Activated CD4-positive, alpha-beta T cell treated with anti-CD3 and anti-CD28 coated beads, Interleukin-2, amount 50 U/mL, for 16 hours (primary cell): Measurements from ENCODE around the gene IGSF21.
"Not testable (repeated sequence)": the region's sequence is repeated elsewhere in the genome, so short reads cannot be mapped to it uniquely, and the experiment has no call there.

Experiments used
- DNase-seq: peaks from one replicate; pipeline ENCODE4 v3.0.0-alpha.2; 2020

Gene IGSF21

DNA sequence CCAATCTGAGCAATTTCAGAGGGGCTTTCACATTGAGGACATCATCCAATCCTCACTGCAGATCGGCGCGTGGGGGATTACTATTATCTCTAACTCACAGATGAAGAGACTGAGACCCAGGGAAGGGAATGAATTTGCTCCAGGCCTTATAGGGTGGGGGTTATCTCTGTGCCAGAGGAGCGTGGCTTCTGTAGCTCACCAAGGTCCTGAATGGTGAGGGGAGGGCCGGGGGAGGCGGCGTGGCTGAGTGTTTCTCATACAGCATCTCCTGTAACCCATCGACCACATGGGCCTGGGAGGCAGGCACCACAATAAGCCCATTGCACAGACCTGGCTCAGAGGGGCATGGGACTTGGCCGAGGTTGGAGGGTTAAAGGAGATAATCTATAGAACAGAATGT lies 230.2 kb downstream of the IGSF21 start:
- no peak for DNase-seq

DNA sequence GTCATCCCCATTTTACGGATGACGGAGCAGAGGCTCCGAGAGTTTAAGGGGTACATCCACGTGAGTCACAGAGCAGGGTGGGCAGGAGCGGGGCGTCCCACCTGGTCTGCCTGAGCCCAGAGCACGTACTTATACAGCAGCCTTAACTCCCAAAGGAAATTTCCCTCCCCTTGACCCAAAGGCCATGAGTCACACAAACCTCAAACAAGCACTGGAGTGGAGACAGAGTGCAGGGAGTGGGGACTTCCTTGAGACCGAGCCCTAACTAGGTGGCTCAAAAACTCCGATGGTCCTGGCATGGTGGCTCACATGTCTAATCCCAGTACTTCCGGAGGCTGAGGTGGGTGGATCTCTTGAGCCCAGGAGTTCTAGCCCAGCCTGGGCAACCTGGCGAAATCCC lies 231.6 kb downstream of the IGSF21 start:
- DNase-seq, result no peak

DNA sequence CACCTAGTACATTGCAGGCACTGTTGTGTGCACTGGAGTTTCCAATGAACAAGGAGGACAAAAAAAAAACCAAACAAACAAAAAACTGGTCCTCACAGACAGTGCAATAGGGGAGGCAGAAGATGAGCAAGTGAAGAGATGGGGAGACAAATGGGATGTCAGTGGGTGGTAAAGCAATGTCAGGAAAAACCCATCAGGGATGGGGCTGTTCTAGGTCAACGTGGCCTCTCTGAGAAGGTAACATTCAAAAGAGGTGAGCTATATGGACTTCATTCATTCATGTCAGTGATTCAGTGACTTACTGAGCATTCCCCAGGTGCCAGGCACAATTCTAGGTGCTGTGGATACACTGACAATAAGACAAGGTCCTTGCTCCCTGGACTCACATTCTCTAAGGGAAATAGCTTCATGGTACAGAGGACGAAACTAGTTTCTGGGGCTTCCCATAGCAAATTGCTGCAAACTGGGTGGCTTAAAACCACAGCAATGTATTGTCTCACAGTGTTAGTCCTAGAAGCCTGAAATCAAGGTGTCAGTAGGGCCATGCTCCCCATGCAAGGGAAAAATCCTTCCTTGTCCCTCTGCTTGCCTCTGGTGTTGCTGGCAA lies 232.7 kb downstream of the IGSF21 start:
- DNase-seq, result no peak

DNA sequence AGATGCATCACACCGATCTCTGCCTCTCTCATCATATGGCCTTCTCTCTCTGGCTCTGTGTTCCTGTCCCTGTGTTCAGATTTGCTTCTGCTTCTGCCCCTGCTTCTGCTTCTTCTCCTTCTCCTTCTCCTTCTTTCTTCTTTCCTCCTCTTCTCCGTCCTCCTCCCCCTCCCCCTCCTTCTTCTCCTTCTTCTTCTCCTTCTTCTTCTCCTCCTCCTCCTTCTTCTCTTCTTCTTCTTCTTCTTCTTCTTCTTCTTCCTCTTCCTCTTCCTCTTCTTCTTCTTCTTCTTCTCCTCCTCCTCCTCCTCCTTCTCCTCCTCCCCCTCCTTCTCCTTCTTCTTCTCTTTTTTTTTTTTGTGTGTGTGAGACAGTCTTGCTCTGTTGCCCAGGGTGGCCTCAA lies 233.2 kb downstream of the IGSF21 start:
- no peak for DNase-seq

DNA sequence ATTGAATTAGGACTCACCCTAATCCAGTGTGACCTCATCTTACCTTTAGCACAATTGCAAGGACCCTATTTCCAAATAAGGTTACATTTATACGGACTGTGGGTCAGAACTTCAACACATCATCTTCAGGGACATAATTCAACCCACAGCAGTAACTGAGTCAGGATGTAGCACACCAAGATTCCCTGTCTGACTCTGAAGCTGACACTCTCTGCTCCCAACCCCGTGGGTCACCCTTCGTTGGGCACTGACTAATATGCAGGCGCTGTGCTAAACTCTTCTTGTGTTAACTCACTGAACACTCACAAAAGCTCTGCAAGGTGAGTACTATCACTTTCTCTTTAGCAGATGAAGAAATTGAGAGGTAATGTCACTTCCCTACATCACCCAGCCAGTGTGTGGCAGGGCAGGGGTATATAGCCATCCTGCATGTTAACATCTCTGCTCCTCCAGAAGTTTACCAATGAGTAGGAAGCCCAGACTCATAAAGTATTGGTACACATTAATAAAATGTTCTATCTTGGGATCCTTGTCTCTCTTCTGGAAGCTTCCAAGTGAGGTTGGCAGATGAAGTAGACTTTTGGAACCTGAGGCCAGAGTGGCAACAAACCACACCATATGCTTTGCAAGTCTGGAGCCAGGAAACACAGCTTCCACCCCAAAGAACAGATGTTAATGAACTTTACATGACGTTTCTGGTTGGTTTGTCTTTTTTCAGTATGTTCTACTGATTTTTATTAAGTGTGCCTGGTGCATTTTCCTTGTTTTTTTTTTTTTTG lies 233.9 kb downstream of the IGSF21 start:
- no peak for DNase-seq

DNA sequence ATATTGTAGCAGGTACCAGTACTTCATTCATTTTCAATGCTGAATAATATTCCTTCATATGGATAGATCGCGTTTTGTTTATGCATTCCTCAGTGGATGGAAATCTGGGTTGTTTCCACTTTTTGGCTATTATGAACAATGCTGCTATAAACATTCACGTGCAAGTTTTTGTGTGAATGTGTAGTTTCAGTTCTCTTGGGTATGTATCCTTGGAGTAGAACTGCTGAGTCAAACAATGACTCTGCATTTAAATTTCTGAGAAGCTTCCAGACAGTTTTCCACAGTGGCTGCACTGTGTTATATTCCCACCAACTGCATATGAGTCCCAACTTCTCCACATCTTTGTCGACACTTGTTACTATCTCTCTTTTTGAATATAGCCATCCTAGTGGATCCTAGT lies 235.1 kb downstream of the IGSF21 start:
- DNase-seq, result no peak

DNA sequence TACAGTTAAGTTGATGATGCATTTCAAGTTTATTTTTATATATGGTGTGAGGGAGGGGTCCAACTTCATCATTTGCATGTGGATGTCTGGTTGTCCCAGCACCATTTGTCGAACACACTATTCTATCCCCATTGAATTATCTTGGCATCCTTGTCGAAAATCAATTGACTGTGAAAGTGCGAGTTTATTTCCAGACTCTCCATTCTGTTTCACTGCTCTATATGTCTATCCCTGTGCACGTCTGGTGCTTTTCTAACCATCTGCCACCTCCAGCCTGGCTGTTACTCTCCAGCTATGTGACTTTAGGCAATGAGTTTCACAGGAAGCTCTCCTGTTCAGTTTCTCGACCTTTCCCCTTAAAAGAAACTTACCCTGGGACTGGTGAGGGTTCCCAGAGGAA lies 236.0 kb downstream of the IGSF21 start:
- DNase-seq, result no peak

DNA sequence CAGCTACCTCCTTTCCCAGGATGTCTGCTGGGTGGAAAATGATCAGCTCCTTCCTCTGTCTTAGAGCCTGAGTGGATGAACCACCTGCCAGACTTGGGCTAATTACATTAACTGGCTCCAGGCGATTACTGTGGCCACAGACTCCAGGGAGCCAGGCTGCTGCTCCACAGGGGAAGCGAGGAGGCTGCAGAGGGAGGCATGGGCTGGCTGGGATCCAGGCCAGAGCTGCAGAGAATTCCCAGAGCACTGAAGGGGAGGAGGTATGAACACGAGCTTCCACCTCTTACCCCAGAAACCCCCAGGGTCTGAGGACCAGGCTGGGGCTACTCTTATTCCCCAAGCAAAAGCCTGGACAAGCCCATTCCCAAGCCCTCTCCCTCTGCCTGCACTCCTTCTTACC lies 237.2 kb downstream of the IGSF21 start:
- no peak for DNase-seq

DNA sequence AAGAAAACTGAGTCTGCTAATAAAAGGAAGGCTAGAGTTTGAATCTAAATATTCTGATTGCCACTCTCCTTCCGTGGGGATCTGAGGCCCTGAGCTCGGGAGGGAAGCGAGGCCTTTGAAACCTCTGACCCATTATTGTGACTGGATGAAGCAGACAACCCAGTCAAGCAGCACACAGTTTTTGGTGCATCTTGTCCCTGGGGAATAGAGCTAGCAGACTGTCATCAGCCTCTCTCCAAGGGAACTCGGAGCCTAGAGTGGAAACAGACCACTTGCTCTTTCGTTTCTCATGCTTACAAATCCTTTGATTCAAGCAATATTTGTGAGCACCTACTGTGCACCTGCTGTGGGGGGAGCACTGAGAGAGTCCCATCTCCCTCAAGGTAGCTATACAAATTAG lies 240.0 kb downstream of the IGSF21 start:
- DNase-seq, result no peak

DNA sequence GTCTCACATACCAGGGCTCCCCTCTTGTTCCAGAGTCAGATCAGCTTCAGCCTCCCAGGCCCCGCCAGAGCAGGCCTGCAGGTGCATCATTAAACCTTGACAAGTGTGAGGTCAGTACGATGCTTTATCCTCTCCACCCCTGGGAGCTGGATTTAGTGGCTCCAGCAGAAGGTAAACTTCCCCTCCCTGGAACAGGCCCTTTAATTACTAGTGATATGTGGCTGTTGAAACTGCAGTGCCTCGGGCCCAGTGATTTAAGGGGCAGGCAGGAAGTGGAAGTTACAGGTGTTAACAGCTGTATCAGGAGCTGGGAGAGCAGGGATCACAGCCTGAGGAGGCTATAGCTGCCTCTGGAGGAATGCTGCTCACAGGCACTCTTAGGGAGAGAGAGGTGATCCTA lies 240.8 kb downstream of the IGSF21 start:
- no peak for DNase-seq

DNA sequence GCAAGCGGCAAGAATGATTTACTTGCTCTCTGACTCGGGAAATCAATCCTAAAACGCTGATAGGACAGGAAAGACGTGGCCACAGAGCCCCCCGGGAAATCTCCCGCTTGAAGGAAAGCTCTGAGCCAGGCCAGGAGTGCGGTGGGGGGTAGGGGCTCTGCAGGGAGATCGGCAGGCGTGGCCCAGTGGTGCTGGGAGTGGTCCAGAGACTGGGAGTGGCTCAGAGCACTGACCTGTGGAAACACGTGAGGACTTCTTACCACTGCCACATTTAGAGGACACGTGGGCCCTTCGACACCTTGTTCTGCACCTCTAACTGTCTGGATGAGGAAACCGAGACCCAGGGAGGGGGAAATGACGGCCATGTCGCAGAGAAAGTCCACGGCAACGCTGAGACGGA lies 243.1 kb downstream of the IGSF21 start:
- no peak for DNase-seq

DNA sequence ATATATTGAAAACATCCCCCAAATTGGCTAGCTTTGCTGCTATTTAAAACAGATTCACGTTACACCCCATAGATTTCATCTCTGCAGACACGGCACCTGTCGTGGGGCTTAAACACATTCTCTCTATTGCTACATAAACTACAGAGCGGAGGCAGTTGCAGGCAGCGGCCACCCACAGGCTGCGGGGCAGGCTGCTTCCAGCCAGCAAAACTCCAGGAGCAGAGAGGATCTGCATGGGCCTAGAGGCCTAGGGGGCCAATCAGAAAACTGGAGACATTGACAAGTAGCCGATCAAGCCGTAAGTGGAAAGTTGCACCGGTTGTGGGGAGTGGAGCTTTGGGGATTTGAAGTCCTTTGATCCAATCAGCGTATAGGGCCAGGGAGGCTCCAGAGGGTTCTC lies 244.1 kb downstream of the IGSF21 start:
- DNase-seq, result no peak

DNA sequence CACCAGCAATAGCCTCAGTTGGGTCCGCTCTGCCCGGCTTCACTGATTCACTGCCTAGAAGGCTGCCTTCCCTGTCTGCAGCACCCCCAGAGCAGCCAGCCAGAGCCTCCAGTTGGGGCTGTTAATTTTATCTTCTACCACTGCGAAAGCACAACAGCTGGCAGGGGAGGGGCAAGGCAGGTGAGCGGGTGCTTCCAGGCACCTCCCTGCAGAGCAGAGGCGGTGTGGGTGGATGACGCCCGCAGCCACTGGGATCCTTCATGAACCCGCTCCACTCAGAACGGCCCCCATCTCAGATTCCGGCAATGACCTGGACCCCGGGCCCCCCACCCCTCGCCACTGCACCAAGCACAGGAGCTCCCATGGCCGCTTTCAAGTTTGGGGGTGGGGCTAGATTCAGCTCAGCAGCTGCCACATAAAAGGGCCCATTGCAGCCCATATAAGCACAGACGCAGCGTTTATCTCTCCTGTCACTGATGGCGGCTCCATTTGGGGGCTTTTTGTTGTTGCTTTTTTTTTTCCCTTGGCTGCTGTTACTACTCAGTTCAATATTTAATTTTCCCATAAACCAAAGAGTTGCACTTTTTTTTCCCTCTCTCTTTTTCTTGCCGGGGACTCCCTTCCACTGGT lies 245.2 kb downstream of the IGSF21 start:
- no peak for DNase-seq

DNA sequence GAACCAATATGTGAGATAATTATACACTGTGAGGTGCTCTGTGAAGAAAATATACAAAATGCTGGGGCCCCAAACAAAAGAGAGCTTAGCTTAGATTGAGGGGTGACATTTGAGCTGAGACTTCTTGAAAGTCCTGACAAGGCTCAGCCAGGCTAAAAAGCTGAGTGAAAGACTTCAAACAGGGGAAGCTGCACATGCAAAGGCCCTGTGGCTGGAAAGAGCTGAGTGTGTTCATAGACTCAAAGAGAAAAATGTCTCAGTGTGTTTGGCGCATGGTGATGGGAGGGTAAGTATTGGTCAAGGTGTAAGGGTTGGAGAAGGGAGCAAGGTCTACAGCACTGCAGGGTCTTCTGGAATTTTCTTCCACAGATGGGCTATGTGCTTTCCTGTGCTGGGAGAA lies 245.9 kb downstream of the IGSF21 start:
- no peak for DNase-seq

DNA sequence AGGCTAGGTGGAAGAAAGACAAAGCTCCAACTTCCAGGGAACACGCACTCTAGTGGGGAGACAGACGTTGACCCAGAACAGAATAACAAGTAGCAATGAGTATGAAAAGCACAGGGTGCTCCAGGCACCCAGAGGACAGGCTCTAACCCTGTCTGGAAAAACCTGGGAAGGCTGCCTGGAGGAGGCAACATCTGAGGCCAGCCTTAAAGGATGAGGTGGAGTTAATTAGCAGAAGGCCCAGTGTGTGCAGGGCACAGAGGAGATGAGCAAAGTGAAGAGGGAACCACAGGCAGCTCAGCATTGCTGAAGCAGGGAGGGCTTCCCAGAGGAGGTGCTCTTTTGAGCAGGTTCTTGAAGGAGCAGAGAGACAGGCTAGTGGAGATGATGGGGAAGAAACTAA lies 246.4 kb downstream of the IGSF21 start:
- no peak for DNase-seq

DNA sequence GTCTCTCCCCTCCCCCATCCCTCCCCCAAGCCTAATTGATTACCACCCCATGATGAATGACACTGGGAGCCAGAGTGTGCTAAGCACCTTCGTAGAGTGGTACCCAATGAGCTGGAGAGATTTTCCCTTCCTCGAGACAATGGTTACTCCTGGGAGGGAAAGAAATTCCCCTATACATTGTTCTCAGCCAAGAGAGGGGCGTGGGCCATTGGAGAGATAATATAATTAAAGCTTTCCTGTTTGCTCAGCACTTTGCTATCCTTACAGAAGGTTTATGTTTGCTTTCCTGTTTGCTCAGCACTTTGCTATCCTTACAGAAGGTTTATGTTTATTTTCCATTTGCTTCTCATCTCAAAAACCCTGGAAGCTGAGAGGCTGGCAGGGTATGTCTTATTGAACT lies 247.0 kb downstream of the IGSF21 start:
- no peak for DNase-seq

DNA sequence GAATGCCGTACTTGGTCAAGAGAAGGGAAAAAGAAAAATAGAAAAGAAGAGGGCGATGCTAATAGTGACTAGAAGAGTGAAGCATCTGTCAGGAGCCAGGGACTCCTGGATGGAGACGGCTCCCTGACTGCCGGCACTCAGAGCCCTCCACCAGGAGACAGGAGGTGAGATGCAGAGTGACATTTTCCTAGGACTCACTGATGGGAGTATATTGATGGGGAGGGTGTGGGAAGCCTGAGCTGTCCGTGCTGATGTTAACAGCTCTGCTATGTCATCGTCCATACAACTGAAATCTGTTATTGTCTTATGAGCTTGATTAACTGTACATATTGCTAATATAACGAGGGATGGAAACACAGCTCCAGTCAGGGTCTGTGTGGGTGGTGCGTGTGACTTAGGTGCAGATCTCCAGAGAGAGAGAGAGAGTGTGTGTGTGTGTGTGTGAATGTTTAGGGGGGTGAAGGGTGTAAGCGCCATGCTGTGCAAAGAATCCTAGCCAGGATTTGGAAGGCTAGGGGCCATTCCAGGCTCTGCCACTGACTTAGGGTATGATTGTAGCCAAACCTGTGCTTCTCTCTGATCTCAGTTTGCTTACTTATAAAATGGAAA lies 250.1 kb downstream of the IGSF21 start:
- no peak for DNase-seq

DNA sequence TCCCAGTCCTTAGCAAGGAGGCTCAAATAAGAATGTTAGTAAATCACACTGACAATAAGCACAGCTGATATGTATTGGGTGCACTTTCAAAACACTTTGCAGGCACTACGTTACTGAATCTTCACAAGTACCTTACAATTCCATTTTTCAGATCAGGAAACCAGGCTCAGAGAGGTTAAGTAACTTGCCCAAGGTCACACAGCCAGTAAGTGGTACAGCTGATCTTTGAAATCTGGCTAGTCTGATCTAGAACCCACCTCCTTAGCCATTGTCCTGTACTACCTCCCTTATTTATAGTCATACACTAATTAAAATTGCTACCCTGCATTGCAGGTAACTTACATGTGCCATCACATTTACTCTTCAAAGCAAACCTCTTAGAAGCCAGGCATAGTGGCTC lies 251.0 kb downstream of the IGSF21 start:
- no peak for DNase-seq

DNA sequence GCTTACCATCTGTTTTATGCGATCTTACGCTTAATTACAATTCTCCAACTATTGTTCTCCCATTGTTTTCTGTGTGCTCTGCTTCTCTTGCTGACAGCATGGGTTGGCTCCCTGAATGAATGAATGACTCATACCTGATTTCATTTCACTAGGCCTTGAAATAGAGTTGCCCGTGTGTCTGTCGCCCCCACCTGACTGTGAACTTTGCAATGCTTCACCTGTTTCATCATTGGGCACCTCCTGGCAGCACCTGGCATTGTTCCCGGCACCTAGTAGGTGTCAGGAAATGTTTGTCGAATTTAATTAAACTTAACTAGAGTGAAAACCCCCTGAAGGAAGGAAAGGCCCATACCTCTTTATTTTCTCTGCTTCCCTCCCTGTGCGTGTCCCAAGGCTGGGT lies 252.7 kb downstream of the IGSF21 start:
- DNase-seq, result no peak

DNA sequence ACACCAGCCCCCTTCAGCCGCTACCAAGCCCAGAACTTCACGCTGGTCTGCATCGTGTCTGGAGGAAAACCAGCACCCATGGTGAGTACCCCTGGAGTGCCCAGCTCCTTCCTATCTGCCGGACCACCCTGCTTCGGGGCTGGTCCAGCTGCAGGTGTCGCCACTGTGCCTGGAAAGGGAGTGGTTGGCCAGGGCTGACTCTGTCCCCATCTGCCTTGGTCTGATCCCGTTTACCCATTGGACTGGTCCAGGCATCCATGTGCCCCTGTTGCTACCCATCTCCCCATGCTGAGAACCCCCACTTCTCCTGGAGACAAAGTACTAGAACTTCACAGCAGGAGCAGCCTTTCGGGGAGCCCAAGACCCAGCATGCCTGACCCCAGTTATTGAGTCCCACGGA lies 254.6 kb downstream of the IGSF21 start:
- DNase-seq, result no peak

DNA sequence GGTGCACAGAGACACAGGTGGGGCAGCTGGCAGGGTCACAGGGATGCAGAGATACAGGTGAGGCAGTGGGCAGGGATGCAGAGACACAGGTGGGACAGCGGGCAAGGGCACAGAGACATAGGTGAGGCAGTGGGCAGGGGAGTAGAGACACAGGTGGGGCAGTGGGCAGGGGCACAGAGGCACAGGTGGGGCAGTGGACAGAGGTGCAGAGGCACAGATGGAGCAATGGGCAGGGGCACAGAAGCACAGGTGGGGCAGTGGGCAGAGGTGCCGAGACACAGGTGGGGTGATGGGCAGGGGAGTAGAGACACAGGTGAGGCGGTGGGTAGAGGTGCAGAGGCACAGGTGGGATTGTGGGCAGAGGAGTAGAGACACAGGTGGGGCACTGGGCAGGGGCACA lies 255.8 kb downstream of the IGSF21 start:
- DNase-seq, result no peak

DNA sequence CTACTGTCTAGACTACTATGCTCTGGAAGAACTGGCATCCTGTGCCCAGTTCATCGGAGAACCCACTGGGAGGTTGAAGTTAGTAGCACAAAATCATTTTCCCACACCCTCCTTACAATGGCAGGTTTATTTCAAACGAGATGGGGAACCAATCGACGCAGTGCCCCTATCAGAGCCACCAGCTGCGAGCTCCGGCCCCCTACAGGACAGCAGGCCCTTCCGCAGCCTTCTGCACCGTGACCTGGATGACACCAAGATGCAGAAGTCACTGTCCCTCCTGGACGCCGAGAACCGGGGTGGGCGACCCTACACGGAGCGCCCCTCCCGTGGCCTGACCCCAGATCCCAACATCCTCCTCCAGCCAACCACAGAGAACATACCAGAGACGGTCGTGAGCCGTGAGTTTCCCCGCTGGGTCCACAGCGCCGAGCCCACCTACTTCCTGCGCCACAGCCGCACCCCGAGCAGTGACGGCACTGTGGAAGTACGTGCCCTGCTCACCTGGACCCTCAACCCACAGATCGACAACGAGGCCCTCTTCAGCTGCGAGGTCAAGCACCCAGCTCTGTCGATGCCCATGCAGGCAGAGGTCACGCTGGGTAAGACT lies 257.6 kb downstream of the IGSF21 start:
- no peak for DNase-seq

DNA sequence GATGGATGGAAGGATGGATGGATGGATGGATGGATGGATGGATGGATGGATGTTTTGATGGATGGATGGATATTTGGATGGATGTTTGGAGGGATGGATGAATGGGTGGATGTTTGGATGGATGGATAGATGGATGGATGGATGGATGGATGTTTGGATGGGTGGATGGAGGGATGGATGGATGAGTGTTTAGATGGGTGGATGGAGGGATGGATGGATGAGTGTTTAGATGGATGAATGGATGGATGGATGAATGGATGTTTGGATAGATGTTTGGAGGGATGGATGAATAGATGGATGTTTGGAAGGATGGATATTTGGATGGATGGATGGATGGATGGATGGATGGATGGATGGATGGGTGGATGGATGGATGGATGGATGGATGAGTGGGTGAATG lies 264.9 kb downstream of the IGSF21 start:
- DNase-seq, result not testable (repeated sequence)

DNA sequence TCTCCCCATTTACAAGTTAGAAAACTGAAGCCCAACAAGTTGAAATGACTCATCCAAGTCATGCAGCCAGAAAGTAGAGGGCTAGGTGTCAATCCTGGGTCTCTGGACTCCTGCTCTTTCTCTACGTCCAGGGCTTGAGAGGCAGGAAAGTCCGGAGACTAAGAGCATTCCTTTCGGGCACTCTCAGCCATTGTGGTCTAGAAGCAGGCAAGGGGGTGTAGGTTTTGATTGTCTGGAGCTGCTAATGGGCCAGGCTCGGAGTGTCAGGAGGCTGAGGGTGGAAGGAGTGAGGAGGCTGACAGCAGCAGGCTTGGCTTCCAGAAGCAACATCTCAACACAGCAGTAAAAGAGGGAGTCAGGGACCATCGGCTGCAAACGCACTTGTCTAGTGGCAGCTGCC lies 265.6 kb downstream of the IGSF21 start:
- DNase-seq, result no peak
